NCI-H2081 (cell line): ENCODE results near the gene POMT1.
"Not testable (repeated sequence)": the region's sequence is repeated elsewhere in the genome, so short reads cannot be mapped to it uniquely, and the experiment has no call there.

Source experiments
- DNase-seq, 2 experiments: peaks; one replicate each; lab custom pipeline; 2025; lab: John Stamatoyannopoulos, UW

Gene POMT1

GRCh38 chr9:131502781-131503625, at the start of gene POMT1:
Gene POMT1, plus strand, starts transcription at chr9:131502918. Its CDS starts 1,301 bp downstream, at chr9:131504219.
- peak; percentile 89 to 92 for DNase-seq

- no peak for DNase-seq
Measured at GRCh38 chr9:131454028-131454427, 48.7 kb upstream of the POMT1 start.

- not testable (repeated sequence) for DNase-seq
Measured at GRCh38 chr9:131455655-131456054, 47.1 kb upstream of the POMT1 start.

GRCh38 chr9:131457746-131458145, 45.0 kb upstream of the POMT1 start:
- DNase-seq = no peak

GRCh38 chr9:131459056-131459455, 43.7 kb upstream of the POMT1 start:
- DNase-seq = no peak

- DNase-seq = no peak
Measured at GRCh38 chr9:131461166-131461565, 41.6 kb upstream of the POMT1 start.

GRCh38 chr9:131464354-131465000, 38.2 kb upstream of the POMT1 start:
- DNase-seq = no peak

- no peak for DNase-seq
Measured at GRCh38 chr9:131465401-131465800, 37.3 kb upstream of the POMT1 start.

- peak in 1 of 2 experiments; percentile 9 for DNase-seq
Measured at GRCh38 chr9:131467214-131467935, 35.3 kb upstream of the POMT1 start.

- DNase-seq = no peak
Measured at GRCh38 chr9:131468031-131468430, 34.7 kb upstream of the POMT1 start.

GRCh38 chr9:131469356-131469755, 33.4 kb upstream of the POMT1 start:
- DNase-seq = no peak

GRCh38 chr9:131469951-131470350, 32.8 kb upstream of the POMT1 start:
- no peak for DNase-seq

GRCh38 chr9:131470581-131470991, 32.1 kb upstream of the POMT1 start:
- DNase-seq = no peak

- not testable (repeated sequence) for DNase-seq
Measured at GRCh38 chr9:131472085-131472484, 30.6 kb upstream of the POMT1 start.

GRCh38 chr9:131473198-131473885, 29.4 kb upstream of the POMT1 start:
- no peak for DNase-seq

- no peak for DNase-seq
Measured at GRCh38 chr9:131473891-131474290, 28.8 kb upstream of the POMT1 start.

GRCh38 chr9:131474711-131475110, 28.0 kb upstream of the POMT1 start:
- no peak for DNase-seq

GRCh38 chr9:131475111-131475955, 27.4 kb upstream of the POMT1 start:
- no peak for DNase-seq

- DNase-seq = no peak
Measured at GRCh38 chr9:131475956-131476776, 26.6 kb upstream of the POMT1 start.

GRCh38 chr9:131476777-131477345, 25.9 kb upstream of the POMT1 start:
- no peak for DNase-seq
